ENCODE measurements around the gene MINK1. TPM values are rescaled to one million over a fixed set of nuclear protein-coding genes. Genes with fewer than 3 reads are reported as not detected.

The MINK1 gene
- total and polyA plus RNA-seq, 2 of the 13 experiments (the other 11 are each of a cell fraction or from before 2014, with no cell fraction given), result 17.2 to 63.9 TPM

GRCh38 chr17:4934173-4934979, 101.2 kb downstream of the MINK1 start (continued):
- no peak for TF ChIP-seq ZNF503 (CRISPR knock-in tag; IDR thresholded peaks at IDR 0.05)
- TF ChIP-seq ERF (CRISPR knock-in tag; IDR thresholded peaks at IDR 0.05), result 0 out of 2 replicates have a peak, but pooled peaks have one; percentile 33
- TF ChIP-seq RBM22 (optimal IDR thresholded peaks at IDR 0.05; ENCODE audit: low read length), result peak; percentile 39
- no peak for TF ChIP-seq CENPBD1 (CRISPR knock-in tag; IDR thresholded peaks at IDR 0.05; ENCODE audit: borderline replicate concordance, low read depth)
- TF ChIP-seq RBAK (CRISPR knock-in tag; IDR thresholded peaks at IDR 0.05), result no peak
- TF ChIP-seq GPBP1L1 (CRISPR knock-in tag; IDR thresholded peaks at IDR 0.05), result no peak
- peak; percentile 45 for TF ChIP-seq FOSL2 (CRISPR knock-in tag; IDR thresholded peaks at IDR 0.05)
- no peak for TF ChIP-seq ATF6 (CRISPR knock-in tag; conservative IDR thresholded peaks at IDR 0.05)
- TF ChIP-seq GATAD1 (CRISPR knock-in tag; IDR thresholded peaks at IDR 0.05), result no peak
- no peak for TF ChIP-seq ZBTB42 (CRISPR knock-in tag; IDR thresholded peaks at IDR 0.05)
- peak; percentile 80; the same call in 1 of the 2 replicates for TF ChIP-seq ZFP91 (CRISPR knock-in tag; IDR thresholded peaks at IDR 0.05; ENCODE audit: borderline replicate concordance)
- no peak for TF ChIP-seq ZNF3 (CRISPR knock-in tag; IDR thresholded peaks at IDR 0.05)
- no peak for TF ChIP-seq ELF4 (CRISPR knock-in tag; IDR thresholded peaks at IDR 0.05; ENCODE audit: borderline replicate concordance)
- no peak for TF ChIP-seq ZBTB25 (CRISPR knock-in tag; IDR thresholded peaks at IDR 0.05)
- TF ChIP-seq KAT8 (CRISPR knock-in tag; IDR thresholded peaks at IDR 0.05), result 0 out of 2 replicates have a peak, but pooled peaks have one; percentile 42
- TF ChIP-seq TEAD2 (CRISPR knock-in tag; IDR thresholded peaks at IDR 0.05), result no peak
- TF ChIP-seq ZGPAT (CRISPR knock-in tag; IDR thresholded peaks at IDR 0.05), result 0 out of 2 replicates have a peak, but pooled peaks have one; percentile 22
- no peak for TF ChIP-seq ZNF652 (CRISPR knock-in tag; IDR thresholded peaks at IDR 0.05; ENCODE audit: borderline replicate concordance, low read depth)
- no peak for TF ChIP-seq AHR (CRISPR knock-in tag; IDR thresholded peaks at IDR 0.05)
- no peak for TF ChIP-seq ZFP62 (CRISPR knock-in tag; IDR thresholded peaks at IDR 0.05)
